Mononuclear cell (primary cell): ENCODE measurements around the gene GALNT15. TPM values are rescaled to one million over a fixed set of nuclear protein-coding genes. Genes with fewer than 3 reads are reported as not detected.

Experiments used
- H3K27me3 ChIP-seq: 2 replicates; pipeline ENCODE4 v1.6.0; 2011; ENCODE audit warnings: low read length, control low read depth; ENCODE audit not compliant: insufficient read depth
- H3K4me1 ChIP-seq: 2 replicates; pipeline ENCODE4 v1.5.1; 2011; ENCODE audit warnings: mild to moderate bottlenecking, low read length, control low read depth; ENCODE audit not compliant: insufficient read depth
- H3K4me3 ChIP-seq: 2 replicates; pipeline ENCODE4 v1.5.1; 2011; ENCODE audit warnings: mild to moderate bottlenecking, low read length, moderate library complexity
- H3K9me3 ChIP-seq: 2 replicates; pipeline ENCODE4 v1.5.1; 2011; ENCODE audit warnings: low read depth, mild to moderate bottlenecking, control low read depth, low read length
- total RNA-seq: library from RNA; depleted of rRNA; stranded (reverse); fragments of >200 nt; gene quantifications from one replicate; pipeline ENCODE4 v1.2.3, GENCODE V29; 2012

GALNT15 gene
- total RNA-seq, 1 donor: not detected

DNA sequence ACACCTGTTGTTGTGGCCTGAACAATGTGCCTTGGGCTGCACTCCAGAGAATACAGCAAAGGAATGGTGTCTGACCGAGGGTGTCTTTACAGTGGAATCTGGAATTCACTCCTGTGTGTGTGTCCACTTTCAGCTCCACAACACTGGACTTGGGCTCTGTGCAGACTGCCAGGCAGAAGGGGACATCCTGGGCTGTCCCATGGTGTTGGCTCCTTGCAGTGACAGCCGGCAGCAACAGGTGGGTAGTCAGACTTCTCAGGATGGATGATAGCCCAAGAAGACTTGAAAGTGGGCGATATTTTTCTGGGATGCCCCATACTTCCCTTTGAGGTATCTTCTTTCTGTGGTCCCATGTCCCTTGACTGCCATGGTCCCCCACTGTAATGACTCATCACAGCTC is 45.3 kb downstream of the GALNT15 start:
- Histone ChIP-seq H3K9me3 (no peaks in the 10 kb centered on the region), H3K4me3 (no peak overlapping the region), H3K27me3 (no peaks in the 10 kb centered on the region), H3K4me1 (no peaks in the 10 kb centered on the region)

DNA sequence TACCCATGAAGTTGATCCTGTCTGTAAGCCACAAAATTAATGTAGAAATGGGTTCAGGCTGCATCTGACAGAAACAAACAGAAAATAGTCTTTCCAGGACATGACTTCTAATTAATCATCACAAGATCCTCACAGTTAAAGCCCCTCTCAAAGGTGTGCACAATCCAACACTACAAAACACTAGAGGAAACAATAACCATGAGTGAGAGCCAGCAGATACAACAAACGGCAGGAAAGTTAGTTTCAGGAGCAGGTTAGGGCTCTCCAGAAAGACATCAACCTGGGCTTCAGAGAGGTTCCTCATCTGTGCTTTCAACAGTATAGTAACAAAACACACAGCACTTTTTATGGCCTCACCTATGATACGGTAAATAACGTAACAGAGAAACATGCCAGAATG is 47.5 kb downstream of the GALNT15 start:
- H3K4me3 ChIP-seq: no peak overlapping the region
- H3K27me3 ChIP-seq: no peaks in the 10 kb centered on the region
- H3K9me3 ChIP-seq: no peaks in the 10 kb centered on the region
- H3K4me1 ChIP-seq: no peaks in the 10 kb centered on the region

DNA sequence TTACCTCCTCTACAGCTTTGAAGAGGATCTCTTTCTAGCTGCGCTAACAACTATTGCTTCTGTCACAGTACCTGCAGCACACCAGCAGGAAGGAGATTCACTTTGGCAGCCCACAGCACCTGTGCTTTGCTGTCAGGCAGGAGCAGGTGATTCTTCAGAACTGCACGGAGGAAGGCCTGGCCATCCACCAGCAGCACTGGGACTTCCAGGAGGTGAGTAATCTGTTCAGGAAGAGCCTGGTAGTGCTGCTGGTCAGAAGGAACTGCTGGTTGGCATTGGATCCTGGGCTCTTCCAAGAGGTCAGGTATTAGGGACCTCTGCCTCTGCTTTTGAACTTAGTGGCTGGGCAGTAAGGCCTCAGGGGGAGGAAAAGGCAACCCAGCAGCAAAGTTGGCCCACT is 48.1 kb downstream of the GALNT15 start:
- Histone ChIP-seq H3K4me1 (no peaks in the 10 kb centered on the region), H3K4me3 (no peak overlapping the region), H3K9me3 (no peaks in the 10 kb centered on the region), H3K27me3 (no peaks in the 10 kb centered on the region)

DNA sequence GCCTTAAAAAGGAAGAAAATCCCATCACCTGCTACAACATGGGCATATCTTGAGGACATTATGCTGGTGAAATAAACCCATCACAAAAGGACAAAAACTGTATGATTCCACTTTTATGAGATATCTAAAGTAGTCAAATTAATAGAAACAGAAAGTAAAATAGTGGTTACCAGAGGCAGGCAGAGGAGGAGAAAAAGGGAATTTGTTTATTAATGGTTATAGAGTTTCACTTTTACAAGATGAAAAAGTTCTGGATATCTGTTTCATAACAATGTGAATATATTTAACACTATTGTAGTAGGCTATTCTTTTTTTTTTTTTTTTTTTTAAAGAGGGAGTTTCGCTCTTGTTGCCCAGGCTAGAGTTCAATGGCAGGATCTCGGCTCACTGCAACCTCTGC is 49.8 kb downstream of the GALNT15 start:
- H3K4me3 ChIP-seq: no peak overlapping the region
- H3K27me3 ChIP-seq: no peaks in the 10 kb centered on the region
- no peaks in the 10 kb centered on the region for H3K4me1 ChIP-seq
- H3K9me3 ChIP-seq: no peaks in the 10 kb centered on the region

DNA sequence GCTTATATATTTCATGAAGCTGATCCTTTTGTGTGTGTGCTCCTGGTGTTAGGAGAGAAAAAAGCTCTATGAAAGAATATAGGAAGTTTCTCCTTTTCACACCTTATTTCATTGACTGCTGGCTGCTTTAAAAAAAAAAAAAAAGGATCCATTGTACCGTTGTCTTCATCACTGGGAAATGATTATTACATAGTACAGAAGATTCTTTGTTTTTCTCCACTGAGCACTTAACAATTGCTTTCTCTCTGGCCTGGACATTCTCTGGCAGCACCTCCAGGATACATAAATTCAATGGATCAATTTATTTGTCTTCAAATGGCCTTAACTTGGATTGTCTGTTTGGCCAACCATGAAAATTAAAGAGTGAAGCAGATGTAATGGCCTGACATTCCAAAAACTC is 53.1 kb downstream of the GALNT15 start:
- no peaks in the 10 kb centered on the region for H3K27me3 ChIP-seq
- no peaks in the 10 kb centered on the region for H3K4me1 ChIP-seq
- no peak overlapping the region for H3K4me3 ChIP-seq
- H3K9me3 ChIP-seq: no peaks in the 10 kb centered on the region

DNA sequence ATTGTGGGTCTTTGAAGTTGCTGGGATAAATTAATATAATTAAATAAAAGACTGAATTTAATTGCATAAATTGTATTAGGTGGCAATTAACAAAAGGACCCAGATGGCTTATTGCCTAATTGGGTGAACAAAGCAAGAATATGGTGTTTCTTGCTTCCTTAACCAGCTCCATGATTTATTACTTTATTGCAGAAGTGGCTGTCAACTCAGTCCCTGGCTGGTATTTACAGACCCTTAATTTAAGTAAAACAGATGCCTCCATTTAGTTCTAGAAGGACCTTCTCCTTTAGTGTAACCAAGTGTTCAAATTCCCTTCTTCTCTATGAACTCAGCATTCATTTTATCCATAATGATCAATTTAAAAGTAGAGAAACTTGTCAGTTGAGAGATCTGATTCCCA is 55.2 kb downstream of the GALNT15 start:
- no peak overlapping the region for H3K4me3 ChIP-seq
- no peaks in the 10 kb centered on the region for H3K4me1 ChIP-seq
- no peaks in the 10 kb centered on the region for H3K9me3 ChIP-seq
- no peaks in the 10 kb centered on the region for H3K27me3 ChIP-seq

DNA sequence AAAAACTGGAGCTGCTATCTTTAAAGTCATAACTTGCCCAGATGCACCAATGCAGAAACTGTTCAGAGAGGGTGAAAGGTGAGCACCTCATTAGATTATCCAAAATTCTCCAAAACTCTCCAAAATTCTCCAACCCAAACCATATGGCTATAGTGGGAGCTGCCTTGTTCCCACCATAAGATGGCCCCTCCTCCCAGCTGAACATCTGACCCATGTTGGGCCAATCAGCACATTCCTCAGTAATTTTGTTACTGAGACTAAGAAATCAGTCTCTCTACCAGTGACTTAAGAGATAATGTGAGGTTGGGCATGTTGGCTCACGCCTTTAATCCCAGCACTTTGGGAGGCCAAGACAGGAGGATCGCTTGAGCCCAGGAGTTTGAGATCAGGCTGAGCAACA is 57.5 kb downstream of the GALNT15 start:
- Histone ChIP-seq H3K9me3 (no peaks in the 10 kb centered on the region), H3K4me1 (no peaks in the 10 kb centered on the region), H3K27me3 (no peaks in the 10 kb centered on the region), H3K4me3 (no peak overlapping the region)

DNA sequence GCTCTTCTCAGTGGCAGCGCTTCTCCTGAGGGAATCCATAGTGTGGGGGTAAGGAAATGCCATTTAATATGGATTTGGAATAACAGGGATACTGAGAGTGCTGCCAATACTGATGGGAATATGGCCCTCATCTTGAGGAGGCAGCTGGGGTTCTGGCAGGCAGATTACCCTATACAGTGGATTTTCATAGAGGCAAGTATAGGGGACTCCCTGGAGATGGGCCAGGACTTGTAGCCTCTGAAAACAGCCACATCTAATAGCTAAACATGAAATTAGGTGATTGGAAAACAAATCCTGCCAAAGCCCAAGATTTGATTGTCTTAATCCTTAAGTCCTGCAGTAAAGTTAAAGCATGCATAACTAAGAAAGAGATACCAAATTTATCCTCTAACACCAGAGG is 59.3 kb downstream of the GALNT15 start:
- no peaks in the 10 kb centered on the region for H3K4me1 ChIP-seq
- H3K27me3 ChIP-seq: no peaks in the 10 kb centered on the region
- H3K4me3 ChIP-seq: no peak overlapping the region
- no peaks in the 10 kb centered on the region for H3K9me3 ChIP-seq

DNA sequence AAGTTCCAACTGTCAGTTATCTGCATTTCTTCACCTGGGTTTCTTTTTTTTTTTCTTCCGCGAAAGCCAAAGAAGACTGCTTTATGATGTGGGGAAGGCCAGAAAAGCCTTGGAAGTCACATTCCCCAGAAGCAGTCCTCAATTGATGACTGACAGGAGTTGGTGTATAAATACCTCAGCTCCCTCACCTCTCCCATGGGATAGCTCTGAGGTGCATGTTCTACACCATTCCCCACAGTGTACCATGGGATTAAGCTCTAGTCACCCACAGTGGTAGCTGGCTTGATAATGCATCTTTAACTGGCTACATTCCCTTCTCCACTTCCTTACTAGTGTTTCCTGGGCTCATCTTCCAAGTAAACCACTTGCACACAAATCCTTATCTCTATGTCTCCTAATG is 59.8 kb downstream of the GALNT15 start:
- Histone ChIP-seq H3K4me1 (peaks cover 4% of the 10 kb centered on the region), H3K27me3 (no peaks in the 10 kb centered on the region), H3K4me3 (no peak overlapping the region), H3K9me3 (no peaks in the 10 kb centered on the region)

DNA sequence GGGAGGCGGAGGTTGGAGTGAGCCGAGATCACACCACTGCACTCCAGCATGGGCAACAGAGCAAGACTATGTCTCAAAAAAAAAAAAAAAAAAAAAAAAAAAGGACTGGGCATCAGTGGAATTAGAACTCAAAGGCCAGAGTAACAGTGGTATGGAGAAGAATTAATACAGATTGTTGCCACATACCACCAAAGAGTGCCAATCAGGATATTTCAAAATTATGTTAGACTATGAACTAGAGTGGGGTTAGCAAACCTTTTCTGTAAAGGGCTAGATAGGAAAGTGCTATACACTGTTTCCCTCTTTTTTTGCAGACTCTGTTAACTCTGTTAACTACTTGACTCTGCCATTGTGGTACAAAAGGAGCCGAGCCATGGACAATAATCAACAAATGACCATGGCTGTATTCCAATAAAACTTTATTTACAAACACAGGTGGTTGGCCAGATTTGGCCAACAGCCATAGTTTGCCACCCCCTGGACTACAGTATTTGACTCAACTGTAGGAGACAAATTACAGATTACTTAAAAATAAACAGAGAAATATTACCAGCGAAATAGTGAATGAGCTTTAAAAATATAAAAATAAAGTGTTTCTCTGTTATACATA is 61.7 kb downstream of the GALNT15 start:
- Histone ChIP-seq H3K4me1 (peaks cover 21% of the 10 kb centered on the region), H3K9me3 (no peaks in the 10 kb centered on the region), H3K4me3 (no peak overlapping the region), H3K27me3 (no peaks in the 10 kb centered on the region)

DNA sequence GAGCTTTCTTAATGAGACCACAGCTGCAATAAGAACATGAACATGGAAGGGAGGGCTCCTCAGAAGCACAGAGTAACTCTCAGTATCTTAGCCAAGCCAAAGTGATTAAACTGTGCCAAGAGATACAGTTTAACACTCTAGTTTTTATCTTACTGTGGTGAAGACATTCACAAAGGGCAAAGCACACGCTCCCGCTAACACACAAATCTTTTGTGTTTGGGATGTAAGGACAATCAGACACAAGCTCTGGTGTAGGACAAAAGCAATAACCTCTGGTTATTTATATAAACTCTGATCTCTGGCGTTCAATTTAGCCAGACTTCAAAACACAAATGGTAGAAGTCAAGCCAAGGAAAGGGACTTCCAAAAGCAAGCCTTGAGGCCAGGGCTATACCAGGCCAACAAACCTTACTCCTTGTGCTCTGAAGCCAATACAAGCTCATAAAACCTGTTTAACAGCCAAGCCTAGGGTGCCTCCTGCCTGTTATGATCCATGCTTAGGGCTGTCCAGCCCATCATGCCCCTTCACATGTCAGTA is 62.4 kb downstream of the GALNT15 start:
- Histone ChIP-seq H3K9me3 (no peaks in the 10 kb centered on the region), H3K27me3 (no peaks in the 10 kb centered on the region), H3K4me3 (no peak overlapping the region), H3K4me1 (peaks cover 21% of the 10 kb centered on the region)

DNA sequence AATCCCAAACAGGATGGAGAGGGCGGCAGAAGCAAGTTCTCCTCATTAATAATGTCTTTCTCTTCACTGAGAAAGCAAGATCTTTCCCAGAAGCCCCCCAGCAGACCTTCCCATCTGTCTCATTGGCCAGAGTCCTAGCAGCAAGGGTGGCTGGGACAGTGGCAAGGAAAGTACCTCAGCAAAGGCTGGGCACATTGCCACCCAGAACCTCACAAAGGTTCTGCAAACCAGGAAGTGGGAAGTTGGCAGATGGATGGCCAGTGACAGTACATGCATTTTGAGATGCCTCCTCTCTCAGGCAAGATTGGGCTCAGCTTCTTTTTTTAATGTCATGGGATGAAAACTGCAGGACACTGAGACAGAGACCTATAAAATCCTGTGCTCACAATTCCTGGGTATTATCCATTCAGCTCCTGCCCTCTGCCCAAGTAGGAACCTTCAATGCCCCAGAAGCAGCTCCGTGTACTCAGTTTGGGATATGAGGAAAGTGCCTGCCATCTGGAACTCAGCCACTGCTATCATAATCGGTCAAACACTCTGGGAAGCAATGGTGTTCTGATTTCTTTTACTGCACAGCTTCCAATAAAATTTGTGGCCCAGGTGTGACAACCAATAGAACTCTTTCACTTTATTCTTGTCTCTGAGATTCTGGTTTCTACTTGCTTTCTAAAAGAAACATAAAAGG is 64.7 kb downstream of the GALNT15 start:
- Histone ChIP-seq H3K27me3 (no peaks in the 10 kb centered on the region), H3K4me3 (no peak overlapping the region), H3K4me1 (peaks cover 21% of the 10 kb centered on the region), H3K9me3 (no peaks in the 10 kb centered on the region)

DNA sequence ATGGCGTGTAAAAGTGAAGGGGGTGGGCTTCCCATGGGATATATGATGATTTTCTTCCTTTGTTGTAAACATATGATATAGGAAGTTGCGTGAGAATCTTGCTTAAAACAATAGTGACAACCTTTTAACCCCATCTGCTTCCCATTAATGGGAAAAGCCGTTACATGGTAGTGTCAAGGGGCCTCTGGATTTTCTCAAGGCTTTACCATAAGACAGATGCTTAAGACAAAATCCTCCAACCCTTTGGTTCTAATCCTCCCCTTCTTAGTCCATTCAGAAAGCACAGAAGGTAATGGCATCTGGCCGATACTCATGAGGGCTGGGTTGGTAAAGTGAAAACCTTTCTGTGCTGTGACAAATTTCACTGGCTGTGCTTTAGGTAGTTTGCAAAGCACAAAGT is 65.3 kb downstream of the GALNT15 start:
- Histone ChIP-seq H3K27me3 (no peaks in the 10 kb centered on the region), H3K4me1 (peaks cover 21% of the 10 kb centered on the region), H3K9me3 (no peaks in the 10 kb centered on the region), H3K4me3 (no peak overlapping the region)

DNA sequence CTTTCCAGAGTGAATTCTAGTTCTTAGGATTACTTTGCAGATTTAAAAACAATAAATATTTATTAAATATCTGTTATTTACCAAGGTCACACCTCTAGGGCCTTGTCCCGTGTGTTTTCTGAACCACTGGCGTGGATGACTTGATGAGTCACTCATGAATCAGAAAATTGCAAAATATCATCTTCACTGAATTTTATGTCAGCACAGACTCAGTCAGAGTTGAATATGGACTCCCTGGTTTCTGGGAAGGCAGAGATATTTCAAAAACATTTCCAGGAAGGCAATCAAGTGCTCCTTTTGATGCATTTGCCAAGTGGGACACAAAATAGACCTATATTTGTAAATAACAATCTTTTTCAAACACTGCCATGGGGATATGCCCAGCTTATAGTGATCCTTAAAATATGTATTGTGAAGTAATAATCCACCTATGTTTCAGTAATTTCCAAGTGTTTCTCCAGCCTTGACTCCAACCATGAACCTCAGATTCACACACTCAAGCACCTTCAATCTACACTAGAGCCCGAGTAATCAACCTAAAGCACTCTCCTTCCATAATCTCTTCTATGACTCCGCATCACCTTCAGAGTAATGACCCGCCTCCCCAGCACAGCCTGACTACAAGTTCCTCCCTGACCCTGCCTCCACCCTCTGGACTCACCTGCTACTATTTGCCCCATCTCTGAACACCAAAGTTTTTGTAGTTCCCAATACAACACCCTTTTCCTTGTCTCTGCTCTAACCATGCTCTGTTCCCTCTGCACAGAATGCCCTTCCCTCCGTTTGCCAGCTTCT is 65.9 kb downstream of the GALNT15 start:
- Histone ChIP-seq H3K4me3 (no peak overlapping the region), H3K4me1 (peaks cover 21% of the 10 kb centered on the region), H3K27me3 (no peaks in the 10 kb centered on the region), H3K9me3 (no peaks in the 10 kb centered on the region)

DNA sequence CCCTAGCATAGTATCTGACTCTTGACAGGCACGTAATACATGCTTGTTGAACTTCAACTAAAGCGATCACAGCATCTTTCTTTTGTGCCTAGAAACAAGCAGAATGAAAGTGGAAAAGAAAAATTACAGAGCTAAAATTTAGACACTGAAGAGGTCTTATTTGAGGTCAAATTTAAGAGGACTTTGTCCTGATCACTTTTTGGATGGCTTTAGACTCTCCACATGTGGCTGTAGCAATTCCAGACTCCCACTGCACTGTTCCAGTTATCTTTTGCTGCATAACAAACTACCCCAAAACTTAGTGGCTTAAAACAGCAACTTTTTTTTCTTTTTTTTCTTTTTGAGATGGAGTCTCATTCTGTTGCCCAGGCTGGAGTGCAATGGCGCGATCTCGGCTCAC is 66.7 kb downstream of the GALNT15 start:
- peaks cover 21% of the 10 kb centered on the region for H3K4me1 ChIP-seq
- no peak overlapping the region for H3K4me3 ChIP-seq
- H3K9me3 ChIP-seq: no peaks in the 10 kb centered on the region
- H3K27me3 ChIP-seq: no peaks in the 10 kb centered on the region
